OCI-LY7 (cell line): ENCODE results near the gene ANKRD34A.

Experiments used
- EZH2phosphoT487 ChIP-seq: fragments of 200-600 bp; sonication (generic); IDR thresholded peaks from 2 replicates; pipeline ENCODE4 v1.6.1; 2018; ENCODE audit warnings: low read depth, borderline replicate concordance, mild to moderate bottlenecking, mixed run types, antibody characterized with exemption, low read length, moderate library complexity, mixed read lengths
- TF ChIP-seq, protein P1 (sequence below): fragments of 200-600 bp; sonication (generic); conservative IDR thresholded peaks from 2 replicates; pipeline ENCODE4 v1.5.1; 2014; ENCODE audit warnings: mild to moderate bottlenecking, antibody characterized with exemption, low read length, moderate library complexity, mixed read lengths

DNA sequence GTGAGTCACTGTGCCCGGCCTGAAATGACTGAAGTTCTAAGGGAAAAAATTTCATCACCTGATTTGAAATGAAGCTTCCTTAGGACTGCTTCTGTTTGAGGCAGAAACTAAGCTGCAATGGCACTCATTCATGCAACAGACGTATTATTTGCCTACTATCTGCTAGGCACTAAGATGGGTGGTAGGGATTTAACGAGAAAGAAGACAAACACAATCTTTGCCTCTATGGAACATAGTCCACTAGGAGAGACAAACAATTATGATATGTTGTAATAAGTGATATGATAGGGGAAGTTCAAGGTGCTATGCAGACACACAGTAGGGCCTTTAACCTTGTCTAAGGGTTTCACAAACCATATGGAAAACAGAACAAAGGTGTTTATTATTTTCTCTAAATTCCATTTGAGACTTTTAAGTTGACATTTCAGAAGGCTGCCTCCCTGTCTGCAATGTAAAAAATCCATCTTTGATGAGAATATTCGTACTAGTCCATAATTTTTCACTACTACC is 17.8 kb downstream of the ANKRD34A start:
- TF ChIP-seq, protein P1, sequence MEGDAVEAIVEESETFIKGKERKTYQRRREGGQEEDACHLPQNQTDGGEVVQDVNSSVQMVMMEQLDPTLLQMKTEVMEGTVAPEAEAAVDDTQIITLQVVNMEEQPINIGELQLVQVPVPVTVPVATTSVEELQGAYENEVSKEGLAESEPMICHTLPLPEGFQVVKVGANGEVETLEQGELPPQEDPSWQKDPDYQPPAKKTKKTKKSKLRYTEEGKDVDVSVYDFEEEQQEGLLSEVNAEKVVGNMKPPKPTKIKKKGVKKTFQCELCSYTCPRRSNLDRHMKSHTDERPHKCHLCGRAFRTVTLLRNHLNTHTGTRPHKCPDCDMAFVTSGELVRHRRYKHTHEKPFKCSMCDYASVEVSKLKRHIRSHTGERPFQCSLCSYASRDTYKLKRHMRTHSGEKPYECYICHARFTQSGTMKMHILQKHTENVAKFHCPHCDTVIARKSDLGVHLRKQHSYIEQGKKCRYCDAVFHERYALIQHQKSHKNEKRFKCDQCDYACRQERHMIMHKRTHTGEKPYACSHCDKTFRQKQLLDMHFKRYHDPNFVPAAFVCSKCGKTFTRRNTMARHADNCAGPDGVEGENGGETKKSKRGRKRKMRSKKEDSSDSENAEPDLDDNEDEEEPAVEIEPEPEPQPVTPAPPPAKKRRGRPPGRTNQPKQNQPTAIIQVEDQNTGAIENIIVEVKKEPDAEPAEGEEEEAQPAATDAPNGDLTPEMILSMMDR = no peak
- no peak for TF ChIP-seq EZH2phosphoT487
